ENCODE results near the gene KRTAP5-1. TPM values are rescaled to one million over a fixed set of nuclear protein-coding genes. Genes with fewer than 3 reads are reported as not detected.

The KRTAP5-1 gene
- total RNA-seq, 1 donor from 2014 or later: not detected

- peak; percentile 20 for DNase-seq (ENCODE audit: low read depth)
These were observed 12.6 kb downstream of the KRTAP5-1 start, which contains the start of gene DUSP8 for GRCh38 chr11:1572197-1573076. TSS of gene DUSP8 (minus strand) at chr11:1572271. CDS start at chr11:1565826, 6,445 bp downstream.

GRCh38 chr11:1571760-1572196 is 13.3 kb downstream of the KRTAP5-1 start:
- no peak for DNase-seq (ENCODE audit: low read depth)

- no peak for DNase-seq (ENCODE audit: low read depth)
These were observed 14.0 kb downstream of the KRTAP5-1 start for GRCh38 chr11:1570896-1571759.

- no peak for DNase-seq (ENCODE audit: low read depth)
These were observed 14.6 kb downstream of the KRTAP5-1 start for GRCh38 chr11:1570531-1570895.

GRCh38 chr11:1570001-1570453 is 15.1 kb downstream of the KRTAP5-1 start:
- DNase-seq (ENCODE audit: low read depth): no peak

GRCh38 chr11:1569251-1569780 is 15.8 kb downstream of the KRTAP5-1 start:
- DNase-seq (ENCODE audit: low read depth): no peak

- DNase-seq (ENCODE audit: low read depth): no peak
These were observed 16.6 kb downstream of the KRTAP5-1 start for GRCh38 chr11:1568441-1568911.

GRCh38 chr11:1567721-1568100 is 17.4 kb downstream of the KRTAP5-1 start:
- DNase-seq (ENCODE audit: low read depth): no peak

- DNase-seq (ENCODE audit: low read depth): no peak
These were observed 17.9 kb downstream of the KRTAP5-1 start for GRCh38 chr11:1567052-1567720.

- DNase-seq (ENCODE audit: low read depth): no peak
These were observed 18.6 kb downstream of the KRTAP5-1 start for GRCh38 chr11:1566381-1567051.

GRCh38 chr11:1565904-1566247 is 19.2 kb downstream of the KRTAP5-1 start:
- DNase-seq (ENCODE audit: low read depth): no peak

- no peak for DNase-seq (ENCODE audit: low read depth)
These were observed 19.7 kb downstream of the KRTAP5-1 start for GRCh38 chr11:1565173-1565903.

GRCh38 chr11:1564535-1565172 is 20.4 kb downstream of the KRTAP5-1 start:
- DNase-seq (ENCODE audit: low read depth): peak; percentile 75

GRCh38 chr11:1563697-1564534 is 21.2 kb downstream of the KRTAP5-1 start:
- no peak for DNase-seq (ENCODE audit: low read depth)

GRCh38 chr11:1563149-1563638 is 21.9 kb downstream of the KRTAP5-1 start:
- DNase-seq (ENCODE audit: low read depth): no peak

GRCh38 chr11:1562469-1563148 is 22.5 kb downstream of the KRTAP5-1 start:
- no peak for DNase-seq (ENCODE audit: low read depth)

GRCh38 chr11:1561955-1562354 is 23.1 kb downstream of the KRTAP5-1 start:
- no peak for DNase-seq (ENCODE audit: low read depth)

GRCh38 chr11:1561266-1561665 is 23.8 kb downstream of the KRTAP5-1 start:
- DNase-seq (ENCODE audit: low read depth): no peak
